NCI-H1105 (cell line): ENCODE results near the gene COMMD1.
"Not testable (repeated sequence)": the region's sequence is repeated elsewhere in the genome, so short reads cannot be mapped to it uniquely, and the experiment has no call there.

ENCODE experiments used
- DNase-seq: peaks from one replicate; lab custom pipeline; 2025; lab: John Stamatoyannopoulos, UW

COMMD1 gene

DNA sequence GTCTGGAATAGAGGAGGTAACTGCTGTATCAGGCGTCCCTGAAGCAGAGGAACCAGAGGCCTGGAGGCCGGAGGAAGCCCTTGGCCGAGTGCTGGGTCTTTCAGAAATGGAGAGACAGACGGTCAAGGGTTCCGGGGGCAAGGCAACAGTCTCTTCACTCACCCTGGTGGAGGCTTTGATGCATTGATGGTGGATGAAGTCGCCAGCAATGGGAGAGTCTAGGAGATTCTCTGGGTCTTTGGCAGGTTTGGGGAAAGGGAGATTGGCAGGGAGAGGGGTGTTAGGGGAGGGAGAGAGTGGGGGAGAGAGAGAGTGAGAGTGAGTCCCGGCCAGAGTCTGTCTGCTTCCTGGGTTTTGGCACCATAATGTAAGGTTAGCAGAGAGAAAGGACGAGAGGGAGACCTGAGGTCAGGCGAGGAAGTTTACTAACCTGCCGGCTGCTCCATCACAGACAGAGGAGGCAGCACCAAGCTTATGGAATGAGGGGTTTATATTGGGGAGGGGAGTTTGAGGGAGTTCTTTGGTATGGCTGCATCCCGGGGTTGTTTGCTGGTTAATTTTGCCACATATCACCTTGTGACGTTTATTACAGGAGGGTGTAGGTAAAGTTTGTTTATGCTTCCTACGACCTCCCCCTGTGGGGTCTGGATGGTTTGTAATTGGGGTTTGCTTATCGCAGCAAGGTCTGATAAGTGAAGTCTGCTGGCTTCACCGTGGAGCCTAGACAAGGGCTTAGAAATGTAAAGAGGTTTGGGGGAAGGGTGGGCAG lies 19.6 kb downstream of the COMMD1 start:
- no peak for DNase-seq

DNA sequence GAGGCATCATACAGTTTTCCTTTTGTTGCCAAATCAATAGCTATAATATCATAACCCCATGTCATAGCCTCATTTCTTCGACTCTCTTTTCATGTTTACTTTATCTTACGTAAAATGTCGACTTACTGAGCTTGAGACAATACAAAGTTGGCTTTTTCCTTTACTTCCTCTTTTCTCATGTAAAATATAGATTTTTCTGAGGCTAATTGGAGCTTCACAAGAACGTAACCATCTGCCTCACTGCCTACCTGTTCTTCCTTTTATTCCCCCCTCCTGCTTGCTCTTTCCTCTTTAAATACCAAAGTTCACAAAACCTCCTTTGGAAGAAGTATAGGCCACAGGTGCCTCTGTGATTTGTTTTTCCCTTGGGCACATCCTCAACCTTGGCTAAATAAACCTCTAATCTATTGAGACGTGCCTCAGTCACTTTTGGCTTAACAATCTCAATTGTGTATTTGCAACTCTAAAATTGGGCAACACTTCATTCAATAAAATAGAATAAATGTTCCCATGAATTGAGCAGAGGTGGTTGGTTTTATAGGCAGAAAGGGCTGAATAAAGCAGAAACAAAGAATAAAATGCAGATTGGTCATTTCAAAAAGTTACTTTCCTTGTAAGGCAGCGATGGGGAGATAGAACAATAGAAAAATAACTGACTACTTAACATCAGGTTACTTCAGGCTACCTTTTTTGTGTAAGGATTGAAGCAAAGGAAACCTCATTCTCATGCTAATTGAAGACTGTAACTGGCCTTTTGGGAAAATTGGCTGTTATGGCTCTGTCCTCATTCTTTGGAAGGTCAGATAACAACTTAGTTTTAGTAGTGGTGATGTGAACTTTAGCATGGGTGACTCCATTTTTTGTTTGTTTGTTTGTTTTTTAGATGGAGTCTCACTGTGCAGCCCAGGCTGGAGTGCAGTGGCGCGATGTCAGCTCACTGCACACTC lies 21.3 kb downstream of the COMMD1 start:
- DNase-seq = no peak

DNA sequence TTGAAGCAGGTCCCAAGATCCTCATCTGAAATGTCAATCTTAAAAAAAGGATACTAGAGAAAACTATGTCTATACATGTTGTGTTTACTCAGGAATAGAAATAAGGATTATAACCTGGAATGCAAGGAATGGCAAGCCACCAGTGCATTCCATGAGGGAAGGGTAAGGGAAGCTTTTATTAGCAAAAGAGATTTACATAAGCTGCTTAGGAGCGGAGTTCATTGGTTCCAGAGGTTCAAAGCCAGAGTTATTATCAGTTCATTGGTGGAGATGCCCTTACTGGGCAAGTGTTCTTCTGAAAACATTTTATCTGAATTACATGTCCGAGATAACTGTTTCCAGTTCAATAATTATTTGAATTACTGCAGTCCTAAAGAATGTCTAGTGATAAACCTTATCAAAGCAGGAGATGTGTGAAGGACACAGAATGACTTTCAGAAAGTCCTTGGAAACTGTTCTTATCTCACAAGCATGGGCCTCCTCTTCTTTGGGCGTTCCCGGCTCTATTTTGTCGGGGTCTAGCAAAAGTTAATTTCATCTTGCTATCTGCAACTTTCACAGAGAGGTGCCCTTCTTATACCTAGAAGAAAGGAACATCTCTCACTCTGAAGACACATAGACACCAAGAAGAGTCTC lies 23.5 kb downstream of the COMMD1 start:
- no peak for DNase-seq

DNA sequence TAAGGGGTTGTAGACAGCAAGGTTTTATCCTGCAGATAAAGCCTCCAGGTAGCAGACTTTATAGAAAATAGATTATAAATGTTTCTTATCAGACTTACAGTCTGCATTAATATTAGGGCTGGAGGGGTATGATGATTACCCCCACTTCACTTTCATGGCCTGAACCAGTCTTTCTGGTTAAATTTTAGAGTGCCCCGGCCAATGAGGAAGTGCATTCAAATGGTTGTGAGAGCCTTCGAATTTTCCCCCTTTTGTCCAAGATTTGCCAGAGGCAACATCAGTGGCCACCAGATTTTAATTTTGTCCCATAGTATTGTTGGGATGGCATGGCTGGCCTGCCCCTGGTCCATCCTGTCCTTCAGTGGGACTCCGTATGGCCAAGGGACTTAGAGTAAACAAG lies 31.6 kb downstream of the COMMD1 start:
- DNase-seq = no peak

DNA sequence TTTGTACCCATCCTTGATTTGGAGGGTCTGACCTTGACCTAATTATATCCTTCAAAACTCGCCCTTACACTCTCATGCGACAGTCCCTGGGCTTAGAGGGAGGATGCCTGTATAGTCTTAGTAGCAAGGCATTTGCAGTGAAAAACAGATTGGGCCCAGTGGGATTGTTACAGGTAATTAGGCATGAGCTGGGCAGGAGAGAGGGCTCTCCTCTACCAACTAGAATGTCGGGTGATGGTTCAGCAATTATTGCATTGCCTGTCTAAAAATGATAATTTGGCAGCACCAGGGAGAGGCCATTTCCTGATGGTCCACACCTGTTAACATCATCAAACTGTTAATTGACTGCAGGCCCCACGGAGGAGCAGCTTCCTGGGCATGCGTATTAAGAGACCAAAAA lies 32.4 kb downstream of the COMMD1 start:
- no peak for DNase-seq

DNA sequence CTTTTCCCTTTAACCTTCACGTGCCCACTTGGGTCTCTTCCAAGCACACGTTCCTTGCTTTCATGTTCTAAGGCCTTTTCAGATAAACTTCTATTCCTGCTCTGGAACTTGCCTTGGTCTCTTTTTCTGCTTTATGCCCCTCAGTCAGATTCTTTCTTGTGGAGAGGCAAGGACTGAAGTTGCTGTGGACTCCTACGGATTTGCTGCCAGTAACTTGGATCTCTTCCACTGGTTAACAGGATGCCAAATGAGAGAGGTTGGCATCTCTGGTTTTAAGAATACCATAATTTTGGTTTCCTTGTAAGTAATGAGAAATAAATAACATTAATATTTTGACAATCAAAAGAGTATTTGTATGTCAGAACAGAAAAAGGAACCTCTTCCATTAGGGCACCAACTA lies 33.0 kb downstream of the COMMD1 start:
- no peak for DNase-seq

DNA sequence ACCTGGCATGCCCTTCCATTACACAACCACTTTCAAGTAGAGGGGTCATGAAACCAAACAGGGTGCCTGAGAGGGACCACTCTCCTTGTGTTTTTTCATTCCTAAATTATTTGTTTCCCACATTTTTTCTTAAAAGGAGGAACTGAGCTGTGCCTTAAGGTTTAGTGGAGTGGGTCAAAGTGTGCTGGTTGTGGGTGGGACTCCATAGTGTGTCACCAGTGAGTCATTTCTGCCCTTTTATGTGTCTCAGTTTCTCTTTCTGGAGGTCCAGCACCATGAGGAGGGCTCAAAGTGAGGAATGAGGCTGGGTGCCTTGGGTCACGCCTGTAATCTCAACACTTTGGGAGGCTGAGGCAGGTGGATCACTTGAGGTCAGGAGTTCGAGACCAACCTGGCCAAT lies 37.8 kb downstream of the COMMD1 start:
- no peak for DNase-seq

DNA sequence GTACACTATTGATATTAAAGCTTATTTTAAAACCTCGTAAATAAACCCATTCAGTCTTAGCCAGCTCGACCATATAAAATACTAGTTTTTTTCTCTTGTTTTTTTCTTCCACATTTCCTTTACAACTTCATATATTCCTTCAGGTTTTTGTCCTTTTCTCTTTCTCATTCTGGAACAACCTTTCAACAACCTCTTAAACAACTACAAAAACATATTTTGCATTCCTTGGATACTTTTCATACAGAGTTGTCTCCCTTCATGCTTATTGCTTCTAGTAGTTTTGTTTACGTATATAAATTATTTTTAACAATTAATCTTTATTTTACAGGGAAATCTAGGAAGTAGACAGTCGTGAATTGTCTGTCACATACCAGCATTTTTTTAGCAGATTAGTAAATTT lies 41.2 kb downstream of the COMMD1 start:
- DNase-seq = no peak

DNA sequence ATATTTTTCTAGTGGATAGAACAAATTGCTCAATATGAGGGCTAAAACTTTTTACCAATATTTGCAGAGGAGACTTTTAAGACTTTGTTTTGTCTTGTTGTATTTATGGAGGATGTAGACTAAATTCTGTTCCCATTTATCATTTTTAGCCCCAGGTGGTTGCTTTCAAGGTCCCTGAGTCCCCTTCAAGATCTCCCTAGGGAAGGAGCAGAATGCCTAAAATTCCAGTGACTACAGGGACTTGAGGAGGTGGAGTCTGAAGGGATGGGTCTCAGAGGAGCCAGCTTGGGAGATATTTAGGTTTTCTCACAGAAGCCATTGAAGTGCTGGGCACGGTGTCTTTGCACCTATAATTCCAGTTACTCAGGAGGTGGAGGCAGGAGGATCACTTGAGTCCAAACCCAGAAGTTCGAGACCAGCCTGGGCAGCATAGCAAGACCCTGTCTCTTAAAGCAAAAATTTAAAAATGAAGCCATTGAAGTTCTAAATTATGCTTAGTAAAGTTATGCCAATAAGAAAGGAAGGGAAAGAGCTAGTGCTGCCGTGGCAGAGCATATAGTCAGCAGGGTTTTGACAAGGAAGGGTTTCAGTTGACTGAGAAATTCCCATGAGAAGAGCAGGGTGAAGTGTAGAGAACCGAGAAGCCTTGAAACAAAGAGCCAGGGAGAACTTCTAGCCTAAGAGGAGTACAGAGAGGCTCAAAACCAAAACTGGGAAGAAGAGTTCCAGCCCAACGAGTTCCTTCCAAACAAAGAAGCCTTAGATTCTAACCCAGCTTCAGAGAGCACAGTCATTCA lies 43.4 kb downstream of the COMMD1 start:
- DNase-seq = no peak

DNA sequence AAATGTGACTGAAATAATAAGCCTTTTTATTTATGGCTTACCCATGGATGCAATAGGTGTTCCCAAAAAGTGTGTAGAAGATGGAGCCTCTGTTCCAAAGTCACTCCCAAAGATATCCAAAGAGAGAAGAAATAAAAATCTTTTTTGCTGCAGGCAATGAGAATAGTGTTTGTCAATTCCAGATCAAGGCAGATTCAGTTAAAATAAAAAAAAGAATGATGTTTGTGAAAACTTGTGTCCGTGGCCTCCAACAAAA lies 43.9 kb downstream of the COMMD1 start:
- DNase-seq = no peak

DNA sequence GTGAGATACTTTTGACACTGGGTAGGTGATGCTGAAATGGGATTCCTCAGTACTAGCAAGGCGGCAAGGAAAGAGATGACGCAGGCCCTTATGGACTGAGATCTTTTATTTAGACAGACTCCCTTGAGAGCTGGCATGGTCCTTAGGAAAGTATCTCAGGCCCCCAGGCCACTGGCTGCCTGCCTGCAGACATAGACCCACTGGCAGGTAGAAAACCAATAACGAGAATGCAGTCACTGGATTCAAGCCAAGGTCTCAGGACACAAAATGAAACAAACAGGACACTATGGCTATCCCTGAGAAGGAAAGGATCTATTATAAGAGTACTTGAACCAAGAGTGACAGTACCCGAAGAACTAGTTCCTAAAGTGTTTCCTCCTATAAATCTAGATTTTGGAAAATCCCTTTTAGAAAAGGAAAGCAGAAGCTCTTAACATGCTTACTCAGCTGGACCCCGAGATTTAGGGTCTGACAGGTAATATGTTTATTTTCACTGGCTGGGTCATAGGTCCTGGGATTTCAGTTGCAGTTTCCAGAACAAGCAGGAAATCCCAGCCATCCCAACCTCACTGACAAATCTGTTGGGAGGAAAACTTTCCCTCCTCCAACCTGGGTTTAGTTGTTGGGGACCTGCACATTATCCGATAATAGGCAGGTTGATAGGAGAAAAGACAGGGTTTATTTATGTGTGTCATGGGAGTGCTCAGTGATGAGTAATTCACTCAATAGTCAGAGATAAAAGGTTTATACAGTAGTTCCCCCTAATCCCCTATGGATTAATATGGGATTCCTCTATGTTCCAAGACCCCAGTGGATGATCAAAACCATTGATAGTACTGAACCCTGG lies 44.5 kb downstream of the COMMD1 start:
- DNase-seq = no peak

DNA sequence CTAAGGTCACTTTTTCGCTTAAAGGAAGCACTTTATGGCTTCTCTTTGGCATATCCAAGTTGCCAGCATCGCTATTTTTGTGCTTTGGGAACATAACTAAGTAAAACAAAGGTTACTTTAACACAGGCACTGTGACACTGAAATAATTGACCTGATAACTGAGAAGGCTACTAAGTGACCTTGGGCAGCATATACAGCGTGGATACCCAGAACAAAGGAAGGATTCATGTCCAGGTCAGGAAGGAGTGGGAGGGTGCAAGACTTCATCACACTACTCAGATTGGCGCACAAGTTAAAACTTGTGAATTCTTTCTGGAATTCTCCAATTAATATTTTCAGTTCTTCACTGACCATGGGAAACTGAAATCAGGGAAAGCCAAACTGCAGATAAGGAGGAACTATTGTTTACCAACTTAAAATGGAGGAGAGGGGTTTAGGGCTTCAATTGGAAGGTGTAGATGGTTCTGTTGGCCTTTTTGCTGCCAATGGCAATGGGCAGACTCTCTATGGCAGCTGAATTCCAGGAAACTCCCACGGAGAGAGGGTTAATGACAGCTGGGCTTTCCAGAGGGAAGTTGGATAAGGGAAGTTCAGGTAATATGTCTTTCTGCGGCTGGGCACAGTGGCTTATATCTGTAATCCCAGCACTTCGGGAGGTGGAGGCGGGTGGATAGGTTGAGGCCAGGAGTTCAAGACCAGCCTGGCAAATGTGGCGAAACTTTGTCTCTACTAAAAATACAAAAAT lies 45.3 kb downstream of the COMMD1 start:
- DNase-seq = no peak

DNA sequence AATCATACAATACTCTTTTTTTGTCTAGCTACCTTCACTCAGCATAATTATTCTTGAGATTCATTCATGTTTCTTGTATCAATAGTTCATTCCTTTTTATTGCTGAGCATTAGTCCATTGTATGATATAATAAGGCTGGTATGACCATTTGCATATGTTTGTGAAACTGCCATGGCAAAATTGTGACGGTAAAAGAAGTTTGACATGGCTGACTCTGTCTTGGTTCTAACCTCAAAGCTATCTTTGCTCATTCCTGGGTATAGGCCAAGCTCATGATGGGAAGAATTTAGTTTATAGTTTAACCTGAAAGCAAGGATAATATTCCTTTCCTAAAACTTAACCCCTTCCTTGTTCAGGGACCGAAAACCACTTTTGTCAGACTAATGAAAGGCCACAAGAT lies 46.4 kb downstream of the COMMD1 start:
- no peak for DNase-seq

DNA sequence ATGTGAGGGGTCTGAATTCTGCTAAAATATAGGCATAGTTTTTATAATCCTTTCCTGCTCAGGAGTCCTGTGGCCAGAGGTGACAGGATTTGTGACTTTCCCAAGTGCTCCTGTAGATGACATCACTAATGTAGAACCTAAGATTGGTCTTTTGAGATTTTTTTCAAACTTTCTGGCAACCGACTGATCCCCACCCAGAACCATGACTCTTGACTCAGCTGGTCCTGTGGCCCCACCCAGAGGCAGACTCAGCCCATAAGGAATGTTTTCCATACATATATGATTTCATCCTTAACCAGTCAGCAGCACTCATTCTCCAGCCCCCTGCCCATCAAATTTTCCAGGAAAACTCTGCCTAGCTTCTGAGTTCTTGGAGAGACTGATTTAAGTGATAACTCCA lies 46.8 kb downstream of the COMMD1 start:
- DNase-seq = no peak

DNA sequence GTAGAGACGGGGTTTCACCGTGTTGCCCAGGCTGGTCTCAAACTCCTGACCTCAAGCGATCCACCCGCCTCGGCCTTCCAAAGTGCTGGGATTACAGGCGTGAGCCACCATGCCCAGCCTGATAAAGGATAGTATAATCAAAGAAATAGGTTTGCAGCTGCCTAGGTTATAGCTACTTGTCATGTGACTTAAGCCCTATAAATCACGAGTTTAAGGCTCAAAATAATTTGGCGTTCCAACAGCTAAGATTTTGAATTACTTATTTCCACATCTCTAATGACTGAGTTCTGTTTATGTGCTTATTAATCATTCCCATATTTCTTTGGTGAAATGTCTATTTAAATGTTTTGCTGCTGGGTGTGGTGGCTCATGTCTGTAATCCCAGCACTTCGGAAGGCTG lies 49.4 kb downstream of the COMMD1 start:
- not testable (repeated sequence) for DNase-seq

DNA sequence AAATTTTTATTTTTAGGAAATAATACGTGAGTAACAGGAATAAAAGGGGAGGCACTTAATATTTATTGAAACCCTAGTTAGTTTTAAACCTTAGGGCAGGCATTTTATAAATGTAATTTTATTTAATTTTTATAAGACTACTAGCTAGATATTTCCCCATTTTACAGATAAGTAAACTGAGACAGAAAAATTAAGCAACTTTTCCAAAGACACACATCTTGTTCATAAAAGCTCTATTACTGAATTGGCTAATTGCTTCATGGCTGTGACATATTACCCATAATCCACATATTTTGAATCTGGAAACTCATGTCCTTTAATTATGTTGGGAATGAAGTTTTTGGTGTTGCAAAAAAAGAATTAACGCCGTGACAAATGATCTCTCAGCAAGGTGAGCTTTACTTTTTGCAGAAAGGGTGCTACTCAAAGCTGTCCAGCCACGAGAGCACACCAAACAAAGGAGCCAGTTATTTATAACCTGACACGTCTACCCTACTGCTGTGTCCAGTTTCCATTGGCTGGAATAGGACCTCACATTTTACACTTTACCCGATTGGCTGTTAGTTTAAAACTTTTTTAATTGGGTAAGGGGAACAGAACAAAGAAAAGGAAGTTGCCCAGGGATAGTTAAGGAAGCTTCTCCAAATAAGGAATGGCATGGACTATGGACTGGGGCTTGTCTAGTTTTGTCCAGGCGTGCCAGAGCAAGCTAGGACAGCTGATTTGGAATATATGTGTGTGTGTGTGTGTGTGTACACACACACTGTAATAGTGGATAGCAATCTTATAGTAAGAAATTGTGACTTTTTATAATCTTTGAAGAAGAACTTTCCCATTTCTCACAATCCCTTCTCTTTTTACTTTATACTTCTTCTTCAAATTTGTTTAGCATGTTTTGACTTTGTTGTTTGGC lies 54.2 kb downstream of the COMMD1 start:
- no peak for DNase-seq

DNA sequence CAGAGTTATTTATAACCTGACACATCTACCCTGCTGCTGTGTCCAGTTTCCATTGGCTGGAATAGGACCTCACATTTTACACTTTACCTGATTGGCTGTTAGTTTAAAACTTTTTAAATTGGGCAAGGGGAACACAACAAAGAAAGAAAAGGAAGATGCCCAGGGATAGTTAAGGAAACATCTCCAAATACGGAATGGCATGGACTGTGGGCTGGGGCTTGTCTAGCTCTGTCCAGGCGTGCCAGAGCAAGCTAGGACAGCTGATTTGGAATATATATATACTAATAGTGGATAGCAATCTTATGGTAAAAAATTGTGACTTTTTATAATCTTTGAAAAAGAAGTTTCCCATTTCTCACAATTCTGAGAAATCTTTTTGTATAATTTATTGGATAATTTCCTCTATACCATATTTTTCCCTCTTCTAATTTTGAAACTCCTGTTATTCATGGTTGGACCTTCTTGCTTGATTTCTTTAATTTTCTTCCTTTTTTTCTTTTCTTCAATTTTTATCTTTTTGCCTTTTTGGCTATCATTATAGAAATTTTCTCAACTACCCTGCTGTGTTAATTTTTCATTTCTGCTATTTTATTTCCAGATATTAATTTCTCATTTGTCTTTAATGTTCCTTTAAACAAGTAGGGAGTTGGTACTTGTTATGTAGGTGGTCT lies 55.9 kb downstream of the COMMD1 start:
- DNase-seq = no peak

DNA sequence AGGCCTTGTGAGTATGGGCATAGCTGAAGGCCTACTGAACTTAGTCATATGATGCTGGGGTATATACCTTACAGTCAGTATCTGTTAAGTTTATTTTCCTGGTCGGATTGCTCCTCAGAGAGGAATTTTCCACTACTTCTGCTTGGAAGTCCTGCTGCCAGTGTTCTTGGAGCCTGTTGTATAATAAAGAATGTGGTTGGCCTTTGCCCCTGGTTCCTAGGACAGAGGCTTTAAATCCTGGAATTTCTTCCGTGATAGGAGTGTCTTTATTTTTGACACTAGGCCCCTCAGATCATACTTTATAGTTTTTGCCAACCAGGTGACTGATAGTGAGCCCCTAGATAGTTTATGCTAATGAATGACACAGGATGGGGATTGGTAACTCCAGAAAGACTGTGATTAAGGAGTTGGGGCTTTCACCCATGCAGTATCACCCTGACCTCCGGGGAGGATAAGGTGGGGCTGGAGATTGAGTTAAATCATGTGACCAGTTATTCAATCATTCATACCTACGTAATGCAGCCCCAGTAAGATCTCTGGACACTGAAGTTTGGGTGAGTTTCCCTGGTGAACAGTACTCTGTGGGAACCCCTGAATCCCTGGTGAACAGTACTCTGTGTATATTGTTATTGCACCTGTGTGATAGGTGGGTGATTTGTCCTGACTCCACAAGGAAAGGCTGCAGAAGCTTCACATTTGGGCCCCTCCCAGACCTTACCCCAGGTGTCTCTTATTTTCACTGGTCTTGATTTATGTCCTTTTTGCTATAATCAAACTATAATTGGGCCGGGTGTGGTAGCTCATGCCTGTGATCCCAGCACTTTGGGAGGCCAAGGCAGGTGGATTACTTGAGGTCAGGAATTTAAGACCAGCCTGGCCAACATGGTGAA lies 56.9 kb downstream of the COMMD1 start:
- no peak for DNase-seq
